K562 treated with DMSO at 1 percent for 4 hours (cell line): ENCODE results near the gene GFPT1. TPM values are rescaled to one million over a fixed set of nuclear protein-coding genes. Genes with fewer than 3 reads are reported as not detected.

Source experiments
- total RNA-seq: library from RNA; unstranded; fragments of 300-600 nt; gene quantifications from 2 replicates; pipeline ENCODE4 v1.2.3, GENCODE V29; 2022; ENCODE audit not compliant: insufficient read depth

Gene GFPT1
- 25.7 and 29.3 TPM in 2 replicates for total RNA-seq

GRCh38 chr2:69386789-69387734 lies at the start of gene GFPT1:
GFPT1 (minus strand) TSS chr2:69387227; CDS start chr2:69387071, 156 bp downstream.

Other genes with a start within 250 kb of the GFPT1 start
- gene NFU1, start 50.2 kb upstream of the GFPT1 start, total RNA-seq = 36.0 and 44.1 TPM in 2 replicates